ENCODE measurements around the gene ANKRD13B. TPM values are rescaled to one million over a fixed set of nuclear protein-coding genes. Genes with fewer than 3 reads are reported as not detected.
A peak's percentile ranks its signal among the peaks of the same experiment; 100 is the strongest.

ANKRD13B gene
- total and polyA plus RNA-seq, 2 of the 13 experiments (the other 11 are each of a cell fraction or from before 2014, with no cell fraction given) = 1.7 to 1.8 TPM

GRCh38 chr17:29579866-29580771 lies 12.8 kb upstream of the ANKRD13B start (continued):
- TF ChIP-seq, protein P1, sequence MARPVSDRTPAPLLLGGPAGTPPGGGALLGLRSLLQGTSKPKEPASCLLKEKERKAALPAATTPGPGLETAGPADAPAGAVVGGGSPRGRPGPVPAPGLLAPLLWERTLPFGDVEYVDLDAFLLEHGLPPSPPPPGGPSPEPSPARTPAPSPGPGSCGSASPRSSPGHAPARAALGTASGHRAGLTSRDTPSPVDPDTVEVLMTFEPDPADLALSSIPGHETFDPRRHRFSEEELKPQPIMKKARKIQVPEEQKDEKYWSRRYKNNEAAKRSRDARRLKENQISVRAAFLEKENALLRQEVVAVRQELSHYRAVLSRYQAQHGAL (CRISPR knock-in tag; IDR thresholded peaks at IDR 0.05; ENCODE audit: not compliant biosample characterization) = no peak
- TF ChIP-seq ZNF253 (CRISPR knock-in tag; IDR thresholded peaks at IDR 0.05; ENCODE audit: borderline replicate concordance) = no peak
- no peak for TF ChIP-seq SRF (IDR thresholded peaks at IDR 0.05; ENCODE audit: low read depth, low read length)
- no peak for TF ChIP-seq NAIF1 (CRISPR knock-in tag; IDR thresholded peaks at IDR 0.05; ENCODE audit: borderline replicate concordance)
- no peak for TF ChIP-seq ZHX2 (IDR thresholded peaks at IDR 0.05; ENCODE audit: low read depth)
- no peak for TF ChIP-seq ZHX2 (CRISPR knock-in tag; IDR thresholded peaks at IDR 0.05; ENCODE audit: borderline replicate concordance)
- TF ChIP-seq ZBTB40 (IDR thresholded peaks at IDR 0.05) = no peak
- TF ChIP-seq ZBTB40 (CRISPR knock-in tag; IDR thresholded peaks at IDR 0.05) = no peak
- TF ChIP-seq SATB2 (CRISPR knock-in tag; IDR thresholded peaks at IDR 0.05) = no peak
- 0 out of 2 replicates have a peak, but pooled peaks have one; percentile 33 for TF ChIP-seq ZNF777 (CRISPR knock-in tag; IDR thresholded peaks at IDR 0.05)
- peak; percentile 70 for TF ChIP-seq XRCC5 (optimal IDR thresholded peaks at IDR 0.05; ENCODE audit: low read length)

Measured in HepG2 (cell line).